Activated CD8-positive, alpha-beta memory T cell treated with anti-CD3 and anti-CD28 coated beads for 1 hour (primary cell): ENCODE data around the gene SSR1.

Source experiments
- DNase-seq, 2 donors: peaks; one replicate each; pipeline ENCODE4 v3.0.0-alpha.2; 2020; ENCODE audit warnings: low read depth in 1 of 2; ENCODE audit errors: extremely low read depth in 1 of 2

SSR1 gene

GRCh38 chr6:7260291-7261031 is 52.5 kb downstream of the SSR1 start:
- DNase-seq, result no peak

GRCh38 chr6:7258231-7258763 is 54.7 kb downstream of the SSR1 start:
- DNase-seq, result no peak

GRCh38 chr6:7257521-7258230 is 55.3 kb downstream of the SSR1 start:
- no peak for DNase-seq

GRCh38 chr6:7256785-7257184 is 56.2 kb downstream of the SSR1 start:
- no peak for DNase-seq

GRCh38 chr6:7255918-7256317 is 57.1 kb downstream of the SSR1 start:
- DNase-seq, result no peak

- no peak for DNase-seq
Observed at GRCh38 chr6:7254980-7255835, 57.8 kb downstream of the SSR1 start.

- no peak for DNase-seq
Observed at GRCh38 chr6:7252390-7252789, 60.6 kb downstream of the SSR1 start.

- no peak for DNase-seq
Observed at GRCh38 chr6:7251646-7252260, 61.2 kb downstream of the SSR1 start.

- no peak for DNase-seq
Observed at GRCh38 chr6:7250812-7251211, 62.2 kb downstream of the SSR1 start.

- DNase-seq, result no peak
Observed at GRCh38 chr6:7249946-7250643, 62.9 kb downstream of the SSR1 start.

GRCh38 chr6:7249391-7249790 is 63.6 kb downstream of the SSR1 start:
- DNase-seq, result no peak

- no peak for DNase-seq
Observed at GRCh38 chr6:7247828-7248227, 65.2 kb downstream of the SSR1 start.

GRCh38 chr6:7247179-7247456 is 65.9 kb downstream of the SSR1 start:
- no peak for DNase-seq

- no peak for DNase-seq
Observed at GRCh38 chr6:7246401-7247178, 66.4 kb downstream of the SSR1 start.

- DNase-seq, result no peak
Observed at GRCh38 chr6:7245668-7246393, 67.2 kb downstream of the SSR1 start.

- no peak for DNase-seq
Observed at GRCh38 chr6:7243179-7243981, 69.6 kb downstream of the SSR1 start.

GRCh38 chr6:7242835-7243178 is 70.2 kb downstream of the SSR1 start:
- no peak for DNase-seq
